Measurements from ENCODE around the gene RPS6KA2. TPM values are rescaled to one million over a fixed set of nuclear protein-coding genes. Genes with fewer than 3 reads are reported as not detected.

Gene RPS6KA2
- total RNA-seq, 2 donors from 2014 or later = 28.1 to 28.5 TPM

DNA sequence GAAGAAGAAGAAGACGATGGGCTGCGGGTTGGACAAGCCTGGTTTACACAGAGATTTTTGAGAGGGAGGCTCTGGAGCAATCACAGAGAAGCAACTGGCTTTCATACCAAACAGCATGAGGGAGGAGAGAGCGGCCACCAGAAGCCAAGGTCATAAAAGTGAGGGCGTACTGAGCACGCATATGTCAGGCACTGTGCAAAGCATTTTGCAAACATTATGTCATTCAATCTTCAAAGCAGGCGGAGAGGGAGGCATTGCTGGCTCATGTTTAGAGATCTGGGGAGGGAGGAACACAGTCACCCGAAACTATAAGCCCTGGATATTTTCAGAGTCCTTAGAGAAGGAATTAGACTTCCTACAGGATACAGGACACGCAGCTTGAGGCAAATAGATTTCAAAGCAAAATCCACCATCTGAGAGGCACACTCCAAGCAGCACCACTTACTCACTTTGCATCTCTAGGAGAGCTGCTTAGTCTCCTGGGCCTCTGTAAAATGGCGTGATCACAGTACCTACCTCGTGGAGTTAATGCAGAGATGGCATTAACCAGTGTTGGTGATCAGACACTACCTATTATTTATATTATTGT is 65.2 kb downstream of the RPS6KA2 start:
- Mint-ChIP-seq H3K36me3 (ENCODE audit: insufficient read depth in 2 of 2) (peaks cover 3 to 5% of the 10 kb centered on the region in 2 donors), H3K27ac (no peak overlapping the region), H3K9me3 (peaks cover 5 to 11% of the 10 kb centered on the region in 2 donors), H3K4me3 (no peak overlapping the region), H3K4me1 (ENCODE audit: low read depth) (peaks cover 4% of the 10 kb centered on the region), H3K27me3 (ENCODE audit: low read depth) (peaks cover 6% of the 10 kb centered on the region)
- ATAC-seq (replicated peaks in 1 of 2) = no peak
- DNase-seq = no peak

DNA sequence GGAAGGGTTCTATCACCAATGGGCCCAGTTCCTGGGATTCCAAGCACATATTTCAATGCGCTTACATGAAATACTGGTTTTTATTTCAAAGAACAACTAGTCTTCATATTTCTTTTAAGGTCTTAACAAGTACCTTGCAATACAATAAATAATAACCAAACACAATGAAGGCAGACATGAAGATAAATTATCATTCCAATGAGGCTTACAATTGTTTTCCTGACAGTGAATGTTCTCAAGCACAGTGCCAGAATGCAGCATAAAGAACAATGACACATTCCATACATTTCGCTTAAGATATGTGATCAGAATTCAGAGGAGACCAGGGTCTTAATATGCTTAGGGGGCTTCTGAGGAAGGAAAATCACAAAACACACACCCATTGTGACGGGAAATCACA is 66.8 kb downstream of the RPS6KA2 start:
- Mint-ChIP-seq H3K4me1 (ENCODE audit: low read depth) (peaks cover 11% of the 10 kb centered on the region), H3K9me3 (peaks cover 5 to 11% of the 10 kb centered on the region in 2 donors), H3K27ac (no peak overlapping the region), H3K4me3 (no peak overlapping the region), H3K27me3 (ENCODE audit: low read depth) (peaks cover 11% of the 10 kb centered on the region), H3K36me3 (ENCODE audit: insufficient read depth in 2 of 2) (peaks cover 3 to 5% of the 10 kb centered on the region in 2 donors)
- no peak for DNase-seq
- no peak for ATAC-seq (replicated peaks in 1 of 2)

DNA sequence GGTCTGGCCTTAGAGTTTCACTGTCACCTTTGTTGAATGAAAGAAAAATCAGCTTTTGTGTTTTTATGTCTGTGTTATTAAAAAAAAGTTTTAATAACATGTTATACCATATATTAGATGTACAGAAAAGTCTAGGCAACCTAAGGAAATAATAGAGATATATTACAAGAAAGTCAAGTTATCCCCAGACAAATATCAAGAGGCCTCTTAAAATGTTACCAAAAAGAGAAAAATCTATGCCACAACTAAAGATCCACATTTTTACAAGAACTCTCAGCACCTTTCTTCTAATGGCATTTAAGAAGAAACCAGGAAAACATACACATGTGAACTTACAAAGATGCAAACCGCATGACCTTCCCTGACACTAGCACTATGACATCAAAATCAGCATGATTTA is 67.4 kb downstream of the RPS6KA2 start:
- ATAC-seq (replicated peaks in 1 of 2) = no peak
- peaks cover 3 to 5% of the 10 kb centered on the region in 2 donors for H3K36me3 Mint-ChIP-seq (ENCODE audit: insufficient read depth in 2 of 2)

DNA sequence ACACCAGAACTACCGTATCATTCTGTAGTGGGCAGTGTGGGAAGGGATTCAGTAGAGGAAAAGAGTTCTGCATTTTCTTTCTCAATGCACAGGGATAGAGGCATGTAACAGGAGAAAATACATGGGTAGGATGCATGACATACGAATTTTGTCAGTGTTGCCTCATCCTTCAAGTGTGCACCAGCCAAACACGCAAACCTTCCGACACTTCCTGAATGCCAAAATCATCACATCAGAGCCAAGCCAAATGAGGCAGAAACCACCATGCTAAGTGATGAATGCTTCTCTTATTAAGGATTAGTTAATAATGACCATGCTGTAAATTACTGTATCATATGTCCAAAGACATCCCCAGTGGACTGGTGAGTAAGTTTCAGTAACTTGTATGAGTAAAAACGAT is 67.8 kb downstream of the RPS6KA2 start:
- no peak for DNase-seq
- ATAC-seq (replicated peaks in 1 of 2) = no peak
- Mint-ChIP-seq H3K36me3 (ENCODE audit: insufficient read depth in 2 of 2) (peaks cover 3 to 5% of the 10 kb centered on the region in 2 donors), H3K4me1 (ENCODE audit: low read depth) (peaks cover 11% of the 10 kb centered on the region), H3K9me3 (peaks cover 5 to 11% of the 10 kb centered on the region in 2 donors), H3K4me3 (no peak overlapping the region), H3K27me3 (ENCODE audit: low read depth) (peaks cover 12% of the 10 kb centered on the region), H3K27ac (no peak overlapping the region)

More for the DNA sequence above, 67.4 kb downstream of the RPS6KA2 start:
- DNase-seq = no peak
- Mint-ChIP-seq H3K4me1 (ENCODE audit: low read depth) (peaks cover 11% of the 10 kb centered on the region), H3K27me3 (ENCODE audit: low read depth) (peaks cover 12% of the 10 kb centered on the region), H3K4me3 (no peak overlapping the region), H3K27ac (no peak overlapping the region), H3K9me3 (peaks cover 5 to 11% of the 10 kb centered on the region in 2 donors)

DNA sequence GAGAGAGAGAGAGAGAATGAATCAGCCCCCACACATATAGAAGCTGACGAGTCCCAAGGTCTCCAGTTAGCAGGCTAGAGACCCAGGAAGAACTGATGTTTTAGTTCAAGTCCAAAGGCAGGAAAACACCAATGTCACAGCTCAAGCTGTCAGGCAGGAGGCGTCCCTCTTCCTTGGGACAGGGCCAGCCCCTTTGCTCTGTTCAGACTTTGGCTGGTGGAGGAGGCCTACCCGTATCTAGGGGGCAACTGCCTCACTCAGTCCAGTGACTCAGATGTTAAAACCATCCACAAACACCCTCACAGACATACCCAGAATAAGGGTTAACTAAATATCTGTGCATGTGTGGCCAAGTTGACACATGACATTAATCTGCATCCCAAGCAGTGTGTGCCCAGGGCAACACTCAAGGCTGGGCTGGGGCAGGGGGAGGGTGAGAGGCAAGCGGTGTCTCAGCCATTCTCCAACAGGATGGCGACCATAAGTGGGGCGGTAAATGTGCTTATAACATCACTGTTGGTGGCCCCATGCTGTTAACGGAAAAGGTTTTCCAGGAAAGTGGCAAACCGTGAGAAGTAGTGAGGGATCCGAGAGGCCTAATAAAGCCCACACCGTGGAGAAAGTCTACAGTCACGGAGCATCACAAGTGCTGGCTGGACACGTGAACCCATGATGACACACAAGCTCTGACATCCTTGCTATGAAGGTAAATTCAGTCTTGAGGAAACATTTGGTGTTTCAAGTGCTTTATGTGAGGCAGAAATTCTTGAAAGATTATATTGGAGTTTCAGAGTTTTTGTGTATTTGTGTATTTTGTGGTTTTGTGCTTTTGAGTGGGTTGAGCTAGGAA is 68.7 kb downstream of the RPS6KA2 start:
- H3K27me3 Mint-ChIP-seq (ENCODE audit: low read depth) = peaks cover 12% of the 10 kb centered on the region
- peaks cover 11% of the 10 kb centered on the region for H3K4me1 Mint-ChIP-seq (ENCODE audit: low read depth)
- H3K27ac Mint-ChIP-seq = no peak overlapping the region
- DNase-seq (no peak), ATAC-seq (replicated peaks in 1 of 2) (no peak)
- no peak overlapping the region for H3K4me3 Mint-ChIP-seq
- peaks cover 5 to 11% of the 10 kb centered on the region in 2 donors for H3K9me3 Mint-ChIP-seq
- peaks cover 3 to 5% of the 10 kb centered on the region in 2 donors for H3K36me3 Mint-ChIP-seq (ENCODE audit: insufficient read depth in 2 of 2)

DNA sequence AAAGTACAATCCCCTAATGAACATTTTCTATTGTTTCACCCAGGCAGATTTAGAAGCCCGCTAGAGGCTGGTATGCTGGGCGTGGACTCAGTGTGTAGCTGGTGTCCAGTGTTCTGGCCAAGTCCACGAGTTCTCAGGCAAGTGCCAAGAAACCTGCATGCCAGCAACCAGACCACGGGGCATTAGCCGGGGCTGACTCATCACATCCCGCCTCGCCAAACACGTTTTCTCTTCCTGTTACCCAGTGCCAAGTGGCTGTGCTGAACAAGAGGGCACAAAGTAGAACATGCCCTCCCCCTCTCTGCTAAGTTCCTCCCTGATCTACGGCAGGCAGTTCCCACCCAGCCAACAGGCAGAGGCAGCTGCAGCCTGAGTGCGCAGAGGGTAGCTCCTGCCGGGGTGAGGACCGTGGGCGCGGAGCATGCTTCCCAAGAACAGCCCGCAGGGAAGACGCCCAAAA is 70.2 kb downstream of the RPS6KA2 start:
- Mint-ChIP-seq H3K27ac (no peak overlapping the region), H3K4me3 (no peak overlapping the region), H3K27me3 (ENCODE audit: low read depth) (peaks cover 12% of the 10 kb centered on the region), H3K4me1 (ENCODE audit: low read depth) (peaks cover 11% of the 10 kb centered on the region), H3K9me3 (peaks cover 5 to 11% of the 10 kb centered on the region in 2 donors), H3K36me3 (ENCODE audit: insufficient read depth in 2 of 2) (peaks cover 3 to 5% of the 10 kb centered on the region in 2 donors)
- DNase-seq (no peak), ATAC-seq (replicated peaks in 1 of 2) (peak in 1 of 2 donors; percentile 29)

DNA sequence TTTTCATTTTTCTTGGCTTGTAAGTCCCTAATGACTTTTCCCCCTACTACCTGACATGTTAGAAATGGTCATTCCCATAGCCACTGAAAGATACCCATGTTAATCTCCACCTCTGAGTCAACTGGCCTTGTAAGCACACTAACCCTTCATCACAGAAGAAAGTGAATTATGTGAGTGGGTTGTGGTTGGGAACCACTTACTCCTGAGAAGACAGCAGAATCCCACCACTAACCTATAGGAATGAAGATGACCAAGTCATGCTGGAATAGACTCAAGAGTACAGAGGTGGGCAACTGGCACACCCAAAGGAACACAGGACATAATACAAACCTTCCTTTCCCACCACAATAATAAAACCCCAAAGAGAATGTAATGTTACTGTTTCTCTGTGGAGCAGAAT is 70.7 kb downstream of the RPS6KA2 start:
- DNase-seq (no peak), ATAC-seq (replicated peaks in 1 of 2) (no peak)
- Mint-ChIP-seq H3K27ac (no peak overlapping the region), H3K9me3 (peaks cover 2 to 11% of the 10 kb centered on the region in 2 donors), H3K4me3 (no peak overlapping the region), H3K36me3 (ENCODE audit: insufficient read depth in 2 of 2) (peaks cover 3 to 5% of the 10 kb centered on the region in 2 donors), H3K27me3 (ENCODE audit: low read depth) (peaks cover 12% of the 10 kb centered on the region), H3K4me1 (ENCODE audit: low read depth) (peaks cover 11% of the 10 kb centered on the region)

DNA sequence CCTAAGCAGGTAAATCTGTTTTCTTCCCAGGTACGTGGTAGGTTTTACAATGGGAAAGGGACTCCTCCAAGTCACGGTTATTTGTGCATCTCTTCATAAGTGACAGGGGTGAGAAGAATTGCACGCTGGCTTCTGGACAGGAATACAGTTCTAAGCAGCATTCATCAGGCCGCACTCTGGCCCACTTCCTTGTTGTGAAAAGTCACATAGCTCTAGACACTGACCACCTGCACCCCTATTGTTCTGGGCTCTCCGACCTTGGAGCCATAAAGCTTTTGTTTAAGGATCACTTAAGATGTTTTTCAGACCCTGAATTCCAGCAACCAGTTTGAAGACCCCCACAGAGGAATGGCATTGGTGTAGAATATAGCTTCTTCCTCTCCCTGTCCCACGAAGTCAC is 72.0 kb downstream of the RPS6KA2 start:
- no peak for ATAC-seq (replicated peaks in 1 of 2)
- peaks cover 3 to 5% of the 10 kb centered on the region in 2 donors for H3K36me3 Mint-ChIP-seq (ENCODE audit: insufficient read depth in 2 of 2)
- no peak for DNase-seq
- no peak overlapping the region for H3K4me3 Mint-ChIP-seq
- H3K27me3 Mint-ChIP-seq (ENCODE audit: low read depth) = peaks cover 12% of the 10 kb centered on the region
- H3K4me1 Mint-ChIP-seq (ENCODE audit: low read depth) = peaks cover 11% of the 10 kb centered on the region
- no peak overlapping the region for H3K27ac Mint-ChIP-seq
- H3K9me3 Mint-ChIP-seq = peaks cover 0 to 9% of the 10 kb centered on the region in 2 donors

DNA sequence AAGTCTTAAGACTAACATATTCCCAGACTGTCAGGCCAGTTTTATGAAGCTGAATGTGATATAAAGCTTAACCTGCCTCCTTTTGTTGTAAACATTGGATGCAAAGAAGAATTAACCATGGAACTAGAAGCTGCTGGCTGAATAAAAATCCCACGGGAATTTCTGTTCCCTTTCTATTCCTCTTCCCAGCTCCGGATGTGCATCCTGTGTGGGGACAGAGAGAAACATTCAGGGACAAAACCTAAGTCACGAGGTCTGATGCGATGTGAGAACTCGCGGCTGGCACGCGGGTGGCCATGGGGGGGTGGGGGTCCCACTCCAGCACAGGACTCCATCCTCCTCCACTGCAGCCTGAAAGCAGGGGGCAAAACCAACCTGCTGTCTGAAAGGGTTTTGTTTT is 72.7 kb downstream of the RPS6KA2 start:
- peaks cover 0 to 5% of the 10 kb centered on the region in 2 donors for H3K36me3 Mint-ChIP-seq (ENCODE audit: insufficient read depth in 2 of 2)
- peaks cover 0 to 6% of the 10 kb centered on the region in 2 donors for H3K9me3 Mint-ChIP-seq
- H3K27ac Mint-ChIP-seq = no peak overlapping the region
- no peak for ATAC-seq (replicated peaks in 1 of 2)
- peaks cover 11% of the 10 kb centered on the region for H3K4me1 Mint-ChIP-seq (ENCODE audit: low read depth)
- DNase-seq = no peak
- no peak overlapping the region for H3K4me3 Mint-ChIP-seq
- peaks cover 12% of the 10 kb centered on the region for H3K27me3 Mint-ChIP-seq (ENCODE audit: low read depth)

DNA sequence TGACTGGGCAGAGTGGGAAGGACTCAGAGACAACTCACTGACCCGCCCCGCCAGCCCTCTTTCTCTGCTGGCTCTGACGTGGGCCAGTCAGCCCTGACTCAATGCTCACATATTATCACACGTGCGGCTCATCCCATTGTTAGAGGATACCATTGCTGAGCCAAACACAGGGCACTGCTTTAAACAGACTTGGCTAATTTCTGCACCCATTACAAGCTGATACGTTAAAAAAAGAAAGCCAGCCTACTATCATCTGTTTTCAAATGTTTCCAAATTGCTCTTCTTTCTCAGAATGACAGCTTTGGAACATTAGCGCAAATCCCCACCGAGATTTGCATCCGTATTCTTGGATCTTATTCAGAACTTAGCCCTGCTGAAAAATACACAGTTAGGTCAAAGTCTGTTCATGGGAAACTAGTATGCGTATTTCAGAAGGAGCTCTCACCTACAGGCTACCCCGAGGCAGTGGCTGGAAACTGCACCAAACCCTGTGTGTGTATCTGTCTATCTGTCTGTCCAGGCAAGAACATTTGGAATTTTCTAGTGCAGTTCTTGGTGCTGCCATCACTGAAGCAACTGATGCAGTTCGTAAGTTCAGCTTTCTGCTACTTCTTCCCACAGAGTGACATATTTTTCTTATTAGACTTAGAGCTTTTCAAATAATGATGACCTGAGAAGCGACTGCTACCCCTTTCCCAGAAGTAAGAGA is 73.3 kb downstream of the RPS6KA2 start:
- no peak for ATAC-seq (replicated peaks in 1 of 2)
- Mint-ChIP-seq H3K9me3 (peaks cover 0 to 2% of the 10 kb centered on the region in 2 donors), H3K27me3 (ENCODE audit: low read depth) (peaks cover 12% of the 10 kb centered on the region), H3K27ac (no peak overlapping the region), H3K36me3 (ENCODE audit: insufficient read depth in 2 of 2) (peaks cover 0 to under 1% of the 10 kb centered on the region in 2 donors), H3K4me1 (ENCODE audit: low read depth) (peaks cover 11% of the 10 kb centered on the region), H3K4me3 (no peak overlapping the region)
- no peak for DNase-seq

DNA sequence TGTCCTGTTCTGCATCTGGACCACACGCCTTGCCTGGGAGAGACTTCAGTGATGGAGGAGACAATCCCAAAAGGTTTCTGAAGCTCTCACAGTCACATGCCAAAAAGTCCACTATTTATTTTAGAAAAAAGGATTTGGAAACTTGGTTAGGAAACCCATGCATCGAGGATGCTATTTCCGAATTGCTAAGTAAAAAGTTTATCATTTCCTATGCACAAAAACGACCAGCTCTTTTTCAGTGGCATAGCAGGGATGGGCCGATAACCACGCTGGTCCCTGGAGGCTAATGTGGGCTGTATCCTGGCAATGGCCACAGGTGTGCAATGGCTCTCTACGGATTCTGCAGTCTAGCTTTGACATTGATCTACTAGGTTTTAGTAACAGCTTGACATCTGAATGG is 74.5 kb downstream of the RPS6KA2 start:
- peaks cover 11% of the 10 kb centered on the region for H3K4me1 Mint-ChIP-seq (ENCODE audit: low read depth)
- peaks cover 12% of the 10 kb centered on the region for H3K27me3 Mint-ChIP-seq (ENCODE audit: low read depth)
- no peak overlapping the region for H3K27ac Mint-ChIP-seq
- DNase-seq (no peak), ATAC-seq (replicated peaks in 1 of 2) (no peak)
- no peaks in the 10 kb centered on the region for H3K36me3 Mint-ChIP-seq (ENCODE audit: insufficient read depth in 2 of 2)
- H3K4me3 Mint-ChIP-seq = no peak overlapping the region
- H3K9me3 Mint-ChIP-seq = no peaks in the 10 kb centered on the region

DNA sequence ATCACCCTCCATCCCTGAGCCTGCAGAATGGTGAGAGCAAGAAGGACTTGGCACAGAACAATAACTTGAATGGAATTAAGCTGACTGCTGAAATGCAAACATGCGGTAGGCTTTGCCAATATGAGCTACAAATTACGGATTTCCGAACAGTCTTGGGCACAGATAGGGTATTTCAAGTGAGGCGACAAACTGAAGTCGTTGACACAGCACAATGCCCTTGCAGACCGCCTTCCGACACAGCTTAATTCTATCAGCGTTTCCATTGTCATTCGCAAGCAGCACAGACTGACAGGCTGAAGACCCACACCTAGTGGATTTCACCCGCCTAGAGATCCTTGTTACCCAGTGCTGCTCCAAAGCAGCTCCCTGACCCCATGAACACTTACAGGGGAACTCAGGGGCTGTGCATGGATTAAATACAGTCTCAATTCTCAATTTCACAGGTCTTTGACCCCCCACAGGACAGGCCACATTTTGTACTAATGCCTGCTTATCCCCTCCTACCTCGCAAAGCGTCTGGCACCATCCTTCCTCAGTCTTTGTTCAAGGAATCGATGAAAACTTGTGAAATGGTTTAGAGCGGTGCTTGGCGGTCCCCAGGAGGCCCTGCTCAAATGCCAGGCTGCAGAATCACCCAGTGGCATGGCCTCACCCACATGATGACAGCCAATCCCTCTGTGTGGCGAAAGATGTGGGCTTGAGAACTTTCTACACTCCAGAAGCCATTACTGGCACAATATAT is 75.1 kb downstream of the RPS6KA2 start:
- no peak overlapping the region for H3K4me3 Mint-ChIP-seq

More for the DNA sequence above, 75.1 kb downstream of the RPS6KA2 start:
- H3K27me3 Mint-ChIP-seq (ENCODE audit: low read depth) = peaks cover 7% of the 10 kb centered on the region
- no peak for DNase-seq
- H3K4me1 Mint-ChIP-seq (ENCODE audit: low read depth) = peaks cover 7% of the 10 kb centered on the region
- H3K9me3 Mint-ChIP-seq = no peaks in the 10 kb centered on the region
- no peak overlapping the region for H3K27ac Mint-ChIP-seq
- ATAC-seq (replicated peaks in 1 of 2) = no peak
- H3K36me3 Mint-ChIP-seq (ENCODE audit: insufficient read depth in 2 of 2) = no peaks in the 10 kb centered on the region

All from activated T-cell treated with anti-CD3 and anti-CD28 coated beads, Interleukin-2, amount 50 U/mL, for 72 hours (primary cell).